Neural cell (in vitro differentiated cells): Measurements from ENCODE around the gene SELENON. TPM values are rescaled to one million over a fixed set of nuclear protein-coding genes. Genes with fewer than 3 reads are reported as not detected.

Source experiments
- H2AFZ ChIP-seq: fragments of 200-600, 300-800 bp; sonication (generic), shearing (Covaris generic); 2 replicates; pipeline ENCODE4 v1.6.0; 2014; ENCODE audit warnings: low read depth, mild to moderate bottlenecking, antibody characterized with exemption, low read length, moderate library complexity
- H3F3A ChIP-seq: fragments of 200-600 bp; shearing (Covaris generic); 2 replicates; pipeline ENCODE4 v1.6.1; 2016; ENCODE audit warnings: mild to moderate bottlenecking, moderate library complexity, mixed read lengths, antibody characterized with exemption, low read length; ENCODE audit not compliant: insufficient read depth, poor library complexity, severe bottlenecking
- H3K27ac ChIP-seq: fragments of 200-600, 300-800 bp; sonication (generic), shearing (Covaris generic); 2 replicates; pipeline ENCODE4 v1.5.1; 2014; ENCODE audit warnings: mild to moderate bottlenecking, low read length, moderate library complexity
- H3K27me3 ChIP-seq: fragments of 300-800, 200-600 bp; sonication (generic), shearing (Covaris generic); 2 replicates; pipeline ENCODE4 v1.6.0; 2014; ENCODE audit warnings: mild to moderate bottlenecking, low read depth, low read length, moderate library complexity; ENCODE audit not compliant: insufficient read depth
- H3K36me3 ChIP-seq: fragments of 300-800, 200-600 bp; sonication (generic), shearing (Covaris generic); 2 replicates; pipeline ENCODE4 v1.5.1; 2014; ENCODE audit warnings: mild to moderate bottlenecking, antibody characterized with exemption, low read length, moderate library complexity; ENCODE audit not compliant: insufficient read depth
- H3K4me2 ChIP-seq: fragments of 300-800, 200-600 bp; sonication (generic), shearing (Covaris generic); 2 replicates; pipeline ENCODE4 v1.6.0; 2014; ENCODE audit warnings: mild to moderate bottlenecking, low read length
- H3K4me3 ChIP-seq: fragments of 300-800, 200-600 bp; sonication (generic), shearing (Covaris generic); 2 replicates; pipeline ENCODE4 v1.5.1; 2014; ENCODE audit warnings: mild to moderate bottlenecking, low read length, moderate library complexity
- H3K79me2 ChIP-seq: fragments of 200-600 bp; shearing (Covaris generic); replicated peaks from 2 replicates; pipeline ENCODE4 v1.6.0; 2014; ENCODE audit warnings: mild to moderate bottlenecking, low read length, moderate library complexity; ENCODE audit not compliant: insufficient read depth
- H3K9ac ChIP-seq: fragments of 300-800, 200-600 bp; sonication (generic), shearing (Covaris generic); 2 replicates; pipeline ENCODE4 v1.6.1; 2016; ENCODE audit warnings: mild to moderate bottlenecking, low read length, mixed read lengths
- H3K9me2 ChIP-seq: fragments of 200-600 bp; shearing (Covaris generic); 2 replicates; pipeline ENCODE4 v1.6.1; 2016; ENCODE audit warnings: mild to moderate bottlenecking, low read length, mixed read lengths; ENCODE audit not compliant: insufficient read depth
- H3K9me3 ChIP-seq: fragments of 200-600, 300-800 bp; sonication (generic), shearing (Covaris generic); 2 replicates; pipeline ENCODE4 v1.6.1; 2016; ENCODE audit warnings: mild to moderate bottlenecking, mixed run types, low read length, moderate library complexity, mixed read lengths
- H4K20me1 ChIP-seq: fragments of 200-600 bp; shearing (Covaris generic); 2 replicates; pipeline ENCODE4 v1.6.1; 2016; ENCODE audit warnings: mild to moderate bottlenecking, mixed run types; ENCODE audit not compliant: insufficient read depth
- CTCF ChIP-seq: fragments of 450-650 bp; IDR thresholded peaks from 2 replicates; pipeline ENCODE4 v1.5.1; 2014; ENCODE audit warnings: antibody characterized with exemption, mild to moderate bottlenecking, moderate library complexity; ENCODE audit not compliant: poor library complexity, severe bottlenecking
- EP300 ChIP-seq: fragments of 450-650 bp; conservative IDR thresholded peaks from 2 replicates; pipeline ENCODE4 v1.6.1; 2014; ENCODE audit warnings: antibody characterized with exemption, mild to moderate bottlenecking, moderate library complexity; ENCODE audit not compliant: poor library complexity, severe bottlenecking
- EZH2 ChIP-seq: fragments of 200-600, 300-800 bp; shearing (Covaris generic), sonication (generic); IDR thresholded peaks from 2 replicates; pipeline ENCODE4 v1.6.1; 2014; ENCODE audit warnings: antibody characterized with exemption, low read length, borderline replicate concordance, mild to moderate bottlenecking; ENCODE audit not compliant: insufficient read depth, poor library complexity, severe bottlenecking
- MXI1 ChIP-seq: fragments of 450-650 bp; conservative IDR thresholded peaks from 2 replicates; pipeline ENCODE4 v1.6.1; 2014; ENCODE audit warnings: antibody characterized with exemption, mild to moderate bottlenecking; ENCODE audit not compliant: poor library complexity, severe bottlenecking
- POLR2AphosphoS5 ChIP-seq: IDR thresholded peaks from 2 replicates; pipeline ENCODE4 v1.6.1; 2012
- RAD21 ChIP-seq: fragments of 450-650 bp; conservative IDR thresholded peaks from 2 replicates; pipeline ENCODE4 v1.6.1; 2014; ENCODE audit warnings: antibody characterized with exemption, mild to moderate bottlenecking, moderate library complexity
- REST ChIP-seq: IDR thresholded peaks from 2 replicates; pipeline ENCODE4 v1.6.1; 2012; ENCODE audit warnings: borderline replicate concordance
- SMC3 ChIP-seq: fragments of 450-650 bp; conservative IDR thresholded peaks from 2 replicates; pipeline ENCODE4 v1.6.1; 2014; ENCODE audit warnings: antibody characterized with exemption, mild to moderate bottlenecking, moderate library complexity; ENCODE audit not compliant: poor library complexity
- TAF1 ChIP-seq: IDR thresholded peaks from 2 replicates; pipeline ENCODE4 v1.6.1; 2012; ENCODE audit warnings: low read depth
- polyA plus RNA-seq: library from polyadenylated mRNA; depleted of rRNA; stranded (reverse); fragments of >200 nt; gene quantifications from 2 replicates; pipeline ENCODE4 v1.2.3, GENCODE V29; 2014

SELENON gene
- polyA plus RNA-seq, 1 donor from 2014 or later: 6.5 TPM

- Histone ChIP-seq H3K36me3 (no peaks in the 10 kb centered on the region), H3K9me2 (no peaks in the 10 kb centered on the region), H3K27ac (no peak overlapping the region), H2AFZ (no peak overlapping the region), H3F3A (no peaks in the 10 kb centered on the region), H3K9me3 (no peaks in the 10 kb centered on the region), H3K79me2 (no peaks in the 10 kb centered on the region), H3K4me3 (no peak overlapping the region), H3K9ac (no peak overlapping the region), H4K20me1 (no peaks in the 10 kb centered on the region), H3K4me2 (no peak overlapping the region), H3K27me3 (no peaks in the 10 kb centered on the region)
- TF ChIP-seq EZH2 (no peak), POLR2AphosphoS5 (no peak), MXI1 (no peak), TAF1 (no peak)
Observed at GRCh38 chr1:25792115-25792514, 7.9 kb upstream of the SELENON start.

- H3K27me3 ChIP-seq: no peaks in the 10 kb centered on the region
- no peaks in the 10 kb centered on the region for H3K9me2 ChIP-seq
- H3K9ac ChIP-seq: no peak overlapping the region
- no peaks in the 10 kb centered on the region for H3F3A ChIP-seq
- H3K27ac ChIP-seq: no peak overlapping the region
- H2AFZ ChIP-seq: no peak overlapping the region
- H3K36me3 ChIP-seq: no peaks in the 10 kb centered on the region
- H3K9me3 ChIP-seq: no peaks in the 10 kb centered on the region
- no peak overlapping the region for H3K4me2 ChIP-seq
- H3K79me2 ChIP-seq: no peaks in the 10 kb centered on the region
- no peak overlapping the region for H3K4me3 ChIP-seq
- no peak for TF ChIP-seq CTCF
- no peak for TF ChIP-seq RAD21
- TF ChIP-seq TAF1: no peak
- no peak for TF ChIP-seq POLR2AphosphoS5
- no peak for TF ChIP-seq EZH2
- no peak for TF ChIP-seq EP300
- TF ChIP-seq MXI1: no peak
- no peak for TF ChIP-seq SMC3
- no peak for TF ChIP-seq REST
- no peaks in the 10 kb centered on the region for H4K20me1 ChIP-seq
Observed at GRCh38 chr1:25793585-25794170, 6.3 kb upstream of the SELENON start.
